IPS-15b (cell line): ENCODE measurements around the gene PHF14.

Experiments
- H3K27me3 ChIP-seq: one replicate; pipeline ENCODE4 v1.6.1; 2013; ENCODE audit warnings: low read length; ENCODE audit not compliant: control insufficient read depth, insufficient read depth
- H3K36me3 ChIP-seq: one replicate; pipeline ENCODE4 v1.6.1; 2013; ENCODE audit warnings: low read length; ENCODE audit not compliant: control insufficient read depth, insufficient read depth
- H3K4me1 ChIP-seq: one replicate; pipeline ENCODE4 v1.6.1; 2013; ENCODE audit warnings: mild to moderate bottlenecking, low read length; ENCODE audit not compliant: control insufficient read depth, insufficient read depth
- H3K4me3 ChIP-seq: one replicate; pipeline ENCODE4 v1.5.1; 2013; ENCODE audit warnings: low read depth, low read length
- H3K9ac ChIP-seq: one replicate; pipeline ENCODE4 v1.6.1; 2013; ENCODE audit warnings: low read depth, mild to moderate bottlenecking, low read length
- H3K9me3 ChIP-seq: one replicate; pipeline ENCODE4 v1.6.1; 2013; ENCODE audit warnings: mild to moderate bottlenecking, low read length; ENCODE audit not compliant: control insufficient read depth, insufficient read depth

The PHF14 gene

DNA sequence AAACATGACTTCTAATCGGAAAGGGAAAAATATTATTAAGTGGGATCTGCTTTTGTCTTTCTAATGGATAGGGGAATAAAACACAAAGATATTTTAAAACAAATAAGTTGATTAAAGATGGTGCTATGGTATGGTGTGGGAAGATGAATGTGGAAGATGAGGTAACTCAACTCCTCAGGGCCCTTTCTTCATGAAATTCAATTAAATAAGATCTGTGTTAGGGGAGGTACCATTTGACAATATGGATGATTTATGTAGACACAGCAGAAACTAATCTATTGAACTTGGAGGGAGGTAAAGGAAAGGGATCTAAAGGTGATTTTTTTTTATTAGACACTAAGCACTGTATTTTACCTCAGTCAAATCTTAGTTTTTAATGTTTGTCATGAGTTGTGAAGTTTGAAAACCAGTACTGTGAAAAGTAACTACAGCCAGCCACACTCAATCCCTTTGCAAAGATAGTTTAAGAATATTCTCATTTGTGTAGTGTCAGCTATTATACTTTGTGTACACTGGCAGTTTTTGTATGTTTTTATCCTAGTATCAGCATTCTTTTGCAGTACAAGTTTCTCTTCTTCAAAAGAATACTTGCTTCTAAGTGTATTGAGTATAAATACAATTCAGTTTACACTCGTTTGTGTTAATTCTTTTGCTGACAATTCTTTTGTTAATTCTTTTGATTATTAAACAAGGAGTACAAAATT is 151.3 kb downstream of the PHF14 start:
- H3K36me3 ChIP-seq: no peaks in the 10 kb centered on the region
- peaks cover 11% of the 10 kb centered on the region for H3K4me1 ChIP-seq
- no peaks in the 10 kb centered on the region for H3K9me3 ChIP-seq
- H3K27me3 ChIP-seq: no peaks in the 10 kb centered on the region
- no peak overlapping the region for H3K4me3 ChIP-seq
- no peak overlapping the region for H3K9ac ChIP-seq

- H3K4me3 ChIP-seq: no peak overlapping the region
- no peak overlapping the region for H3K9ac ChIP-seq
- H3K27me3 ChIP-seq: no peaks in the 10 kb centered on the region
- H3K4me1 ChIP-seq: peaks cover 11% of the 10 kb centered on the region
- no peaks in the 10 kb centered on the region for H3K36me3 ChIP-seq
- no peaks in the 10 kb centered on the region for H3K9me3 ChIP-seq
Measured at GRCh38 chr7:11127114-11127785, 153.6 kb downstream of the PHF14 start.

- no peaks in the 10 kb centered on the region for H3K27me3 ChIP-seq
- H3K9me3 ChIP-seq: no peaks in the 10 kb centered on the region
- H3K4me3 ChIP-seq: no peak overlapping the region
- H3K9ac ChIP-seq: no peak overlapping the region
- H3K36me3 ChIP-seq: no peaks in the 10 kb centered on the region
- H3K4me1 ChIP-seq: peaks cover 11% of the 10 kb centered on the region
Measured at GRCh38 chr7:11127988-11128387, 154.3 kb downstream of the PHF14 start.

- H3K4me1 ChIP-seq: peaks cover 11% of the 10 kb centered on the region
- H3K36me3 ChIP-seq: no peaks in the 10 kb centered on the region
- H3K9ac ChIP-seq: no peak overlapping the region
- H3K9me3 ChIP-seq: no peaks in the 10 kb centered on the region
- H3K4me3 ChIP-seq: no peak overlapping the region
- no peaks in the 10 kb centered on the region for H3K27me3 ChIP-seq
Measured at GRCh38 chr7:11128498-11128897, 154.8 kb downstream of the PHF14 start.

- Histone ChIP-seq H3K27me3 (no peaks in the 10 kb centered on the region), H3K4me1 (peaks cover 11% of the 10 kb centered on the region), H3K9me3 (no peaks in the 10 kb centered on the region), H3K36me3 (no peaks in the 10 kb centered on the region), H3K9ac (no peak overlapping the region), H3K4me3 (no peak overlapping the region)
Measured at GRCh38 chr7:11130012-11130411, 156.3 kb downstream of the PHF14 start.

DNA sequence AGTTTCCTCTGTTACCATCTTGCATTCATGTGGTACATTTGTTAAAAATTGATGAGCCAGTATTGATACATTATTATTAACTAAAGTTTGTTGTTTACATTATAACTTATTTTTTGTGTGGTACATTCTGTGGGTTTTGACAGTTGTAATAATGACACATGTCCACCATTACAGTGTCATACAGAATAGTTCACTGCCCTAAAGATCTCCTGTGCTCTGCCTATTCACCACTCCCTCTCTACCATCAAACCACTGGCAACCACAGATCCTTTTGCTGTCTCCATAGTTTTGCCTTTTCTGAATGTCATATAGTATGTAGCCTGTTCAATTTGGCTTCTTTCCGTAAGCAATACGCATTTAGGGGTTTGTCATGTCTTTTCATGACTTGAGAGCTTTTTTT is 156.9 kb downstream of the PHF14 start:
- Histone ChIP-seq H3K36me3 (no peaks in the 10 kb centered on the region), H3K27me3 (no peaks in the 10 kb centered on the region), H3K9ac (no peak overlapping the region), H3K4me1 (peaks cover 11% of the 10 kb centered on the region), H3K9me3 (no peaks in the 10 kb centered on the region), H3K4me3 (no peak overlapping the region)

DNA sequence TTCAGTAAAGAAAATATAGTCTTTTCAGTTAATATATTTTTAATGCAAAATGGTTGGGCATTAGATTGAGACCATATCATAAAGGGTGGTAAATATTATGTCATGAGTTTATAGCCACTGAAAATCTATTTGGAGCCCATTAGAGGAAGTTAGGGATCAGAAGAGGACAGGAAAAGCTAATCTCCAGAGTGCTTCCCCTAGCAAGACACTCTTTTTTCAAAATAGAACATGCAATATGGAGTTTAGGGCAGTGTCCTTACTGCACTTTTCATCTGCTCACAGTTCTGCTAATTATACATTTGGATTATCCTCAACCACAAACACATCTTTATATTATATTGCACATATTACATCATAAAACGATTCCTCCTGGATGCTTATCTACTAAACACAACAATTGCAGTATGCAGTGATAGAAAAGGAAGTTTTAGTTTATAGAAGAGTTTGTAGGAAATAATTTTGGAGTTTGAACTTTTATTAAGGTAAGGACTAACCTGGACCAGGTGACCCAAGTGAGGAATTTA is 159.8 kb downstream of the PHF14 start:
- Histone ChIP-seq H3K4me3 (no peak overlapping the region), H3K27me3 (no peaks in the 10 kb centered on the region), H3K4me1 (peaks cover 3% of the 10 kb centered on the region), H3K36me3 (no peaks in the 10 kb centered on the region), H3K9ac (no peak overlapping the region), H3K9me3 (no peaks in the 10 kb centered on the region)

DNA sequence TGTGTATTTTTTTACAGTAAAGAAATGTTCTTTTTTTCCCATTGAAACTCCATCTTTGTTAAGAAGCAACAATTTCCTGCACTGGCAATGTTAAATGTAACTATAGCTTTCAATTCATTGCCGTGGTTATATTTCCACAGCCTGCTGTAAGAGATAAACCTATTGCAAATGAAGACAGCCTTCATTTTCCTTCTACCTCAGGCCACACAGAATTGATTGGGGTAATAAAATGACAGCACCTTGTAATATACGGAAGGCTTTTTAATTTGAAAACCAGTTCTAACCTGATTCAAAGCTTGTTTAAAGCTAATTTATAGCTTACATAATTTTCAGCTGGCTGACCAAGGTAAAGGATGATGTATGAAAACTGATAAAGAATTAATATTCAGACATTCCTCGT is 161.9 kb downstream of the PHF14 start:
- H3K4me3 ChIP-seq: no peak overlapping the region
- no peaks in the 10 kb centered on the region for H3K36me3 ChIP-seq
- H3K27me3 ChIP-seq: no peaks in the 10 kb centered on the region
- no peak overlapping the region for H3K9ac ChIP-seq
- no peaks in the 10 kb centered on the region for H3K4me1 ChIP-seq
- H3K9me3 ChIP-seq: no peaks in the 10 kb centered on the region

GRCh38 chr7:11141541-11141940 is 167.9 kb downstream of the PHF14 start:
- no peaks in the 10 kb centered on the region for H3K36me3 ChIP-seq
- H3K9ac ChIP-seq: no peak overlapping the region
- no peaks in the 10 kb centered on the region for H3K9me3 ChIP-seq
- no peaks in the 10 kb centered on the region for H3K27me3 ChIP-seq
- no peaks in the 10 kb centered on the region for H3K4me1 ChIP-seq
- H3K4me3 ChIP-seq: no peak overlapping the region

DNA sequence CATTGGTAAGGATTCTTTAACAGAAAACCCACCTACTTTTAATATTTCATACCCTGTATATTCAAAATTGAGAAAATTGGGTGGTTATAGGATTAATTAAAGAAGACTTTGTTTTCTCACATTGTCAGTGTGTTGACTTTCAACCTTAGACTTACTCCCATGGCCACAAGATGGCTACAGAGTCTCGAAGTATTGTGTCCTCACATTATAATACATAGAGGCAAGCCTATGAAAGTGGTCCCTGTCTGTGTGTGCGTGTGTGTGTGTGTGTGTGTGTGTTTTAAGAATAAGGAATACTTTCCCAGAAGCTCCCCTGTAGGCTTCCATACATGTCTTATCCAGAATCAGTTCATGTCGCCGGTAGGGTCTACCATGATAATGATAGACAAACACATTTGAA is 180.0 kb downstream of the PHF14 start:
- Histone ChIP-seq H3K27me3 (no peaks in the 10 kb centered on the region), H3K4me3 (no peak overlapping the region), H3K9ac (no peak overlapping the region), H3K9me3 (no peaks in the 10 kb centered on the region), H3K36me3 (no peaks in the 10 kb centered on the region), H3K4me1 (no peaks in the 10 kb centered on the region)

DNA sequence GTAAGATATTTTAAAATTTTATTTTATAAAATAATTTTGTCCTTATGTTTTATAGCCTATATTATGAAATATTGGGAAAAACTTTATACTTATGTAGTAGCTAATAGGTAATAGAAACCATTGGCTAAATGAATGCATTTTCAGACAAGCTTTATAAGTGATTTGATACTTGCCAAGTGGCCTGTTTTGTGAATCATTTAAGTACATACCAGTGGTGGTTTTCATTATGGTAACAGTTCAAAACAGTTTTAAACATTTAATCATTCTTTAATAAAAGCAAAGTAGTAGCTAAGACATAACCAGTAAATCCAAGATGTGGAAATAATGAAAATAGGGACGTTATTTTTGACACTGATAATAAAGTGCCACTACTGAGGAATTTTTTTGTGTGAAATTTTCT is 182.2 kb downstream of the PHF14 start:
- Histone ChIP-seq H3K9me3 (no peaks in the 10 kb centered on the region), H3K36me3 (no peaks in the 10 kb centered on the region), H3K9ac (no peak overlapping the region), H3K4me3 (no peak overlapping the region), H3K27me3 (no peaks in the 10 kb centered on the region), H3K4me1 (no peaks in the 10 kb centered on the region)

DNA sequence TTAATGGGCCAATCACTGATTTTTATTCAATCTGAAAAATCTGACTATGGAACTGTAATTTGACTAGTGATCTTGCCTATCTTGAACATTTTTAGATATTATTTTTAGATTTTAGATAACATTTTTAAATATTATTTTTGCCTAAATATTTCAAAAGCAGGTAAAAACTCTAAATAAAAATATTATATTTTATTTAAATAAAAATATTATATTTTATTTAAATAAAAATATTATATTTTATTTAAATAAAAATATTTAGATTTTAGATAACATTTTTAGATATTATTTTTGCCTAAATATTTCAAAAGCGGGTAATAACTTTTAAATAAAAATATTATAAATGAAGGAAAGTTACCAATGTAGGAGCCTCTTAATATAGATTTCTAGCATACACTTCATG is 187.8 kb downstream of the PHF14 start:
- Histone ChIP-seq H3K27me3 (no peaks in the 10 kb centered on the region), H3K4me3 (no peak overlapping the region), H3K4me1 (no peaks in the 10 kb centered on the region), H3K9me3 (no peaks in the 10 kb centered on the region), H3K36me3 (no peaks in the 10 kb centered on the region), H3K9ac (no peak overlapping the region)
